IMR-90 (cell line): ENCODE results near the gene CFDP1. TPM values are rescaled to one million over a fixed set of nuclear protein-coding genes. Genes with fewer than 3 reads are reported as not detected.

ENCODE experiments used
- ATAC-seq: fragments of 200-7000 bp; cut with Tn5 transposase; 2 replicates; pipeline ENCODE4 v1.9.1; 2020; ENCODE audit warnings: low read depth, mild to moderate bottlenecking, moderate library complexity
- BruUV-seq: library from RNA; stranded (reverse); fragments of 400-500 nt; replicated peaks from 2 replicates; lab custom pipeline; 2021; lab: Mats Ljungman, UMichigan
- CTCF ChIA-PET: fragments of 300-600 bp; formaldehyde crosslinking; extraction: SDS; loops from one replicate; lab custom pipeline; 2021; ENCODE audit warnings: antibody characterized with exemption; lab: Yijun Ruan, JAX
- POLR2A ChIA-PET: fragments of 300-600 bp; sonication (Branson Sonifier 250); formaldehyde crosslinking; loops from one replicate; lab custom pipeline; 2022; ENCODE audit warnings: antibody characterized with exemption; ENCODE audit not compliant: unreplicated experiment; lab: Charles Lee
- DNase-seq: peaks from one replicate; pipeline ENCODE4 v3.0.0; 2013
- H2AFZ ChIP-seq: replicated peaks from 2 replicates; pipeline ENCODE3; 2013; ENCODE audit warnings: low read length, mild to moderate bottlenecking; ENCODE audit not compliant: poor library complexity
- H2AK5ac ChIP-seq: 2 replicates; pipeline ENCODE4 v1.6.1; 2013; ENCODE audit warnings: low read depth, low read length, inconsistent platforms
- H2AK9ac ChIP-seq: replicated peaks from 2 replicates; pipeline ENCODE3; 2013; ENCODE audit warnings: mild to moderate bottlenecking, low read depth, low read length, moderate library complexity; ENCODE audit not compliant: poor library complexity
- H2BK120ac ChIP-seq: 2 replicates; pipeline ENCODE4 v1.6.1; 2013; ENCODE audit warnings: low read depth, low read length, inconsistent platforms
- H2BK15ac ChIP-seq: 3 replicates; pipeline ENCODE4 v1.6.1; 2013; ENCODE audit warnings: low read depth, low read length, inconsistent platforms
- H2BK20ac ChIP-seq: 2 replicates; pipeline ENCODE4 v1.6.1; 2013; ENCODE audit warnings: low read depth, mild to moderate bottlenecking, inconsistent platforms, low read length, moderate library complexity
- H2BK5ac ChIP-seq: 2 replicates; pipeline ENCODE4 v1.6.1; 2013; ENCODE audit warnings: mild to moderate bottlenecking, low read depth, low read length, inconsistent platforms; ENCODE audit not compliant: poor library complexity, severe bottlenecking
- H3K14ac ChIP-seq: replicated peaks from 2 replicates; pipeline ENCODE4 v1.6.1; 2013; ENCODE audit warnings: low read depth, low read length, inconsistent platforms
- H3K18ac ChIP-seq: 2 replicates; pipeline ENCODE4 v1.6.1; 2013; ENCODE audit warnings: low read depth, low read length, control low read depth
- H3K23ac ChIP-seq: 2 replicates; pipeline ENCODE4 v1.6.1; 2013; ENCODE audit warnings: low read depth, low read length, inconsistent platforms
- H3K27ac ChIP-seq: 2 replicates; pipeline ENCODE4 v1.5.1; 2013; ENCODE audit warnings: mild to moderate bottlenecking, control low read depth, low read length; ENCODE audit not compliant: insufficient read depth
- H3K27me3 ChIP-seq: 2 replicates; pipeline ENCODE4 v1.6.1; 2013; ENCODE audit warnings: low read length; ENCODE audit not compliant: control insufficient read depth, insufficient read depth
- H3K36me3 ChIP-seq: 2 replicates; pipeline ENCODE4 v1.6.1; 2013; ENCODE audit warnings: low read length, mixed read lengths; ENCODE audit not compliant: control insufficient read depth, insufficient read depth
- H3K4ac ChIP-seq: 2 replicates; pipeline ENCODE4 v1.6.1; 2013; ENCODE audit warnings: low read depth, low read length, inconsistent platforms
- H3K4me1 ChIP-seq: 2 replicates; pipeline ENCODE4 v1.6.1; 2013; ENCODE audit warnings: low read length, mixed read lengths; ENCODE audit not compliant: control insufficient read depth, insufficient read depth
- H3K4me2 ChIP-seq: 2 replicates; pipeline ENCODE4 v1.6.1; 2013; ENCODE audit warnings: low read depth, mild to moderate bottlenecking, control low read depth, low read length, moderate library complexity
- H3K4me3 ChIP-seq: 2 replicates; pipeline ENCODE4 v1.5.1; 2013; ENCODE audit warnings: low read depth, mild to moderate bottlenecking, control low read depth, low read length, moderate library complexity; ENCODE audit not compliant: insufficient read depth
- H3K56ac ChIP-seq: 2 replicates; pipeline ENCODE4 v1.6.1; 2013; ENCODE audit warnings: low read length, inconsistent platforms; ENCODE audit not compliant: insufficient read depth; ENCODE audit errors: extremely low read depth
- H3K79me1 ChIP-seq, 2 experiments: 2 replicates each; pipeline ENCODE4 v1.6.1; 2013; ENCODE audit warnings: low read length in 2 of 2, inconsistent platforms in 1 of 2, low read depth in 1 of 2
- H3K9ac ChIP-seq: 2 replicates; pipeline ENCODE4 v1.6.1; 2013; ENCODE audit warnings: low read depth, low read length, control low read depth
- H3K9me1 ChIP-seq: 2 replicates; pipeline ENCODE4 v1.6.1; 2013; ENCODE audit warnings: low read length, inconsistent platforms; ENCODE audit not compliant: insufficient read depth
- H3K9me3 ChIP-seq: 2 replicates; pipeline ENCODE4 v1.6.1; 2013; ENCODE audit warnings: low read length; ENCODE audit not compliant: control insufficient read depth, insufficient read depth
- H4K20me1 ChIP-seq: 2 replicates; pipeline ENCODE4 v1.6.1; 2013; ENCODE audit warnings: low read length, inconsistent platforms; ENCODE audit not compliant: insufficient read depth
- H4K5ac ChIP-seq: 2 replicates; pipeline ENCODE4 v1.6.1; 2013; ENCODE audit warnings: mild to moderate bottlenecking, low read depth, low read length, control low read depth
- H4K8ac ChIP-seq, 2 experiments: 2 replicates each; pipeline ENCODE4 v1.6.1; 2013; ENCODE audit warnings: low read depth in 2 of 2, low read length in 2 of 2, control low read depth in 1 of 2, inconsistent platforms in 1 of 2
- H4K91ac ChIP-seq: 2 replicates; pipeline ENCODE4 v1.6.1; 2013; ENCODE audit warnings: low read depth, low read length, inconsistent platforms; ENCODE audit not compliant: insufficient read depth
- BHLHE40 ChIP-seq: fragments of 150-350 bp; IDR thresholded peaks from 2 replicates; pipeline ENCODE4 v1.6.1; 2016; ENCODE audit warnings: mild to moderate bottlenecking, low read depth, low read length
- CEBPB ChIP-seq: IDR thresholded peaks from 2 replicates; pipeline ENCODE4 v1.6.1; 2012; ENCODE audit warnings: low read depth, low read length, improper control_type of control experiment
- CHD1 ChIP-seq: IDR thresholded peaks from 2 replicates; pipeline ENCODE4 v1.6.1; 2012; ENCODE audit warnings: low read depth, low read length, improper control_type of control experiment
- ELK1 ChIP-seq: fragments of 150-350 bp; IDR thresholded peaks from 2 replicates; pipeline ENCODE4 v1.6.1; 2016; ENCODE audit warnings: low read depth, mild to moderate bottlenecking, low read length, moderate library complexity, borderline replicate concordance
- FOS ChIP-seq: fragments of 150-350 bp; IDR thresholded peaks from 2 replicates; pipeline ENCODE4 v1.6.1; 2016; ENCODE audit warnings: low read depth, low read length
- MAFK ChIP-seq: IDR thresholded peaks from 2 replicates; pipeline ENCODE4 v1.6.1; 2012; ENCODE audit warnings: low read depth, low read length, improper control_type of control experiment
- MAZ ChIP-seq: IDR thresholded peaks from 2 replicates; pipeline ENCODE4 v1.6.1; 2012; ENCODE audit warnings: low read depth, mild to moderate bottlenecking, low read length, improper control_type of control experiment, moderate library complexity, borderline replicate concordance
- NFE2L2 ChIP-seq: fragments of 150-350 bp; IDR thresholded peaks from 2 replicates; pipeline ENCODE4 v1.6.1; 2016; ENCODE audit warnings: low read depth, mild to moderate bottlenecking, low read length
- POLR2A ChIP-seq: IDR thresholded peaks from 2 replicates; pipeline ENCODE4 v1.6.1; 2012; ENCODE audit warnings: mild to moderate bottlenecking, low read depth, low read length
- RAD21 ChIP-seq: IDR thresholded peaks from 2 replicates; pipeline ENCODE4 v1.6.1; 2012; ENCODE audit warnings: low read length, improper control_type of control experiment
- RCOR1 ChIP-seq: IDR thresholded peaks from 2 replicates; pipeline ENCODE4 v1.6.1; 2012; ENCODE audit warnings: mild to moderate bottlenecking, low read length, improper control_type of control experiment; ENCODE audit not compliant: insufficient replicate concordance
- RFX5 ChIP-seq: IDR thresholded peaks from 2 replicates; pipeline ENCODE4 v1.8.0; 2012; ENCODE audit warnings: low read depth, mild to moderate bottlenecking, low read length, moderate library complexity
- SMC3 ChIP-seq: fragments of 150-350 bp; IDR thresholded peaks from 2 replicates; pipeline ENCODE4 v1.6.1; 2016; ENCODE audit warnings: low read depth, mild to moderate bottlenecking, antibody characterized with exemption, low read length, moderate library complexity
- USF2 ChIP-seq: fragments of 150-350 bp; IDR thresholded peaks from 2 replicates; pipeline ENCODE4 v1.6.1; 2017; ENCODE audit warnings: mild to moderate bottlenecking, antibody characterized with exemption, low read length, low read depth
- WGBS, 2 experiments: methylation state at CpG; one replicate each; pipeline versions ENCODE4 v1.1.5 to v1.1.7; 2013; ENCODE audit warnings: missing lambda C conversion rate in 2 of 2; ENCODE audit not compliant: insufficient read length in 1 of 2; ENCODE audit errors: extremely low coverage in 2 of 2; 5-methylcytosine and 5-hydroxymethylcytosine counted together
- dilution Hi-C: fragments of 300-500 bp; cut with HindIII; formaldehyde crosslinking; loops from one replicate; pipeline ENCODE4 v1.14.3; 2018; ENCODE audit warnings: low sequenced_read_pairs; ENCODE audit not compliant: unreplicated experiment
- in situ Hi-C: fragments of 300-500 bp; cut with MboI; formaldehyde crosslinking; loops from 3 replicates; pipeline ENCODE4 v1.14.3; 2019; ENCODE audit warnings: low sequenced_read_pairs, inconsistent platforms, mixed read lengths
- intact Hi-C: fragments of 100-400 bp; cut with micrococcal nuclease; formaldehyde crosslinking; loops from 2 replicates; pipeline ENCODE4 v1.10.0; 2022
- polyA plus RNA-seq, 3 experiments: library from polyadenylated mRNA; depleted of rRNA; stranded (reverse); fragments of >200 nt; gene quantifications; 2 replicates each; pipeline ENCODE4 v1.2.3, GENCODE V29; 2012; ENCODE audit warnings: low replicate concordance in 1 of 3
- total RNA-seq: library from RNA; depleted of rRNA; stranded (reverse); fragments of >200 nt; gene quantifications from 2 replicates; pipeline ENCODE4 v1.2.3, GENCODE V29; 2012

Gene CFDP1
- total and polyA plus RNA-seq, 2 of the 4 experiments (the other 2 are of a cell fraction) = 15.6 to 38.7 TPM

GRCh38 chr16:75413951-75414350 is 19.4 kb downstream of the CFDP1 start:
- ATAC-seq = no peak
- H3K36me3 ChIP-seq = peaks cover 16% of the 10 kb centered on the region
- ChIA-PET CTCF (interaction anchor here (1.0 kb wide), 1 partner anchor 215 kb away, joined by 3 read pairs; no protein-coding TSS in a partner anchor), POLR2A (no interaction called here)
- no peaks in the 10 kb centered on the region for H3K9me3 ChIP-seq
- H4K8ac ChIP-seq = no peak overlapping the region
- no peak overlapping the region for H2BK20ac ChIP-seq
- WGBS, 2 experiments = no CpG with 5 or more reads among the region's 2 CpGs
- H3K79me1 ChIP-seq = peaks cover 27 to 42% of the 10 kb centered on the region in 2 experiments
- no peak overlapping the region for H2BK15ac ChIP-seq
- dilution Hi-C loops = no loop called here
- H3K27me3 ChIP-seq = no peaks in the 10 kb centered on the region
- no peak overlapping the region for H3K18ac ChIP-seq
- BruUV-seq = no TSS peak
- H4K91ac ChIP-seq = no peak overlapping the region
- in situ Hi-C loops = no loop called here
- H2AK5ac ChIP-seq = no peak overlapping the region
- no peak overlapping the region for H3K56ac ChIP-seq
- peaks cover 20% of the 10 kb centered on the region for H4K20me1 ChIP-seq
- H3K23ac ChIP-seq = no peak overlapping the region
- no peak overlapping the region for H3K14ac ChIP-seq
- intact Hi-C loops = no loop called here
- H3K9me1 ChIP-seq = peaks cover 13% of the 10 kb centered on the region; the same call in 1 of the 2 replicates
- H3K9ac ChIP-seq = no peak overlapping the region
- no peak for DNase-seq
- no peak overlapping the region for H2AK9ac ChIP-seq
- H2AFZ ChIP-seq = no peak overlapping the region
- peaks cover 16% of the 10 kb centered on the region for H3K4me1 ChIP-seq
- no peak overlapping the region for H2BK5ac ChIP-seq
- H3K27ac ChIP-seq = no peak overlapping the region
- no peak overlapping the region for H3K4ac ChIP-seq
- H2BK120ac ChIP-seq = no peak overlapping the region
- H4K5ac ChIP-seq = no peak overlapping the region
- H3K4me3 ChIP-seq = no peak overlapping the region
- TF ChIP-seq CEBPB = no peak
- TF ChIP-seq SMC3 = no peak
- no peak for TF ChIP-seq CHD1
- TF ChIP-seq POLR2A = no peak
- TF ChIP-seq ELK1 = no peak
- no peak for TF ChIP-seq MAZ
- no peak for TF ChIP-seq NFE2L2
- TF ChIP-seq USF2 = no peak
- TF ChIP-seq RFX5 = no peak
- no peak for TF ChIP-seq RAD21
- no peak for TF ChIP-seq FOS
- no peak for TF ChIP-seq MAFK
- no peak for TF ChIP-seq BHLHE40
- TF ChIP-seq RCOR1 = no peak
- H3K4me2 ChIP-seq = no peak overlapping the region
